Head of caudate nucleus (tissue), 42 donors: Measurements from ENCODE around the gene YEATS2.
"Not testable (repeated sequence)": the region's sequence is repeated elsewhere in the genome, so short reads cannot be mapped to it uniquely, and the experiment has no call there.

ENCODE experiments used
- DNase-seq, 42 donors: peaks; one replicate each; pipeline versions ENCODE4 v3.0.0 to v3.0.0-alpha.2; 2020 to 2021; ENCODE audit warnings: mixed read lengths in 7 of 42
- intact Hi-C: fragments of 100-400 bp; cut with DNase I; formaldehyde crosslinking; loops from one replicate; pipeline ENCODE4 v1.15.0; 2022

The YEATS2 gene

GRCh38 chr3:183703892-183704291, 6.3 kb downstream of the YEATS2 start:
- DNase-seq, intact Hi-C loops: not testable (repeated sequence)

GRCh38 chr3:183710231-183710630, 12.6 kb downstream of the YEATS2 start:
- no peak for DNase-seq
- intact Hi-C loops, result no loop called here

- DNase-seq, result peak in 1 of 42 donors; percentile 30
- intact Hi-C loops, result no loop called here
Measured at GRCh38 chr3:183711516-183711915, 13.9 kb downstream of the YEATS2 start.

GRCh38 chr3:183714622-183715021, 17.0 kb downstream of the YEATS2 start:
- no peak for DNase-seq
- intact Hi-C loops, result no loop called here

GRCh38 chr3:183718012-183718411, 20.4 kb downstream of the YEATS2 start:
- intact Hi-C loops, result no loop called here

GRCh38 chr3:183725387-183725786, 27.8 kb downstream of the YEATS2 start:
- DNase-seq, result peak in 12 of 42 donors; percentile 4 to 52 (median 22)
- intact Hi-C loops, result no loop called here

More at GRCh38 chr3:183718012-183718411, 20.4 kb downstream of the YEATS2 start:
- DNase-seq, result no peak

- DNase-seq, result no peak
- intact Hi-C loops, result no loop called here
Measured at GRCh38 chr3:183728204-183728603, 30.6 kb downstream of the YEATS2 start.

- DNase-seq, result no peak
- intact Hi-C loops, result no loop called here
Measured at GRCh38 chr3:183730361-183730760, 32.8 kb downstream of the YEATS2 start.

GRCh38 chr3:183731611-183732010, 34.0 kb downstream of the YEATS2 start:
- intact Hi-C loops, result no loop called here
- DNase-seq, result no peak

- peak in 10 of 42 donors; percentile 7 to 57 (median 23) for DNase-seq
- intact Hi-C loops, result no loop called here
Measured at GRCh38 chr3:183733553-183733952, 36.0 kb downstream of the YEATS2 start.

GRCh38 chr3:183734750-183735494, 37.3 kb downstream of the YEATS2 start:
- intact Hi-C loops, result no loop called here
- DNase-seq, result no peak

- intact Hi-C loops, result no loop called here
- DNase-seq, result no peak
Measured at GRCh38 chr3:183737116-183737515, 39.5 kb downstream of the YEATS2 start.

- intact Hi-C loops, DNase-seq: not testable (repeated sequence)
Measured at GRCh38 chr3:183740154-183740553, 42.6 kb downstream of the YEATS2 start.

GRCh38 chr3:183743231-183743630, 45.6 kb downstream of the YEATS2 start:
- intact Hi-C loops, result no loop called here
- no peak for DNase-seq

GRCh38 chr3:183745300-183746098, 47.9 kb downstream of the YEATS2 start:
- intact Hi-C loops, result no loop called here
- DNase-seq, result no peak

- intact Hi-C loops, result no loop called here
- peak in 21 of 42 donors; percentile 9 to 69 (median 40) for DNase-seq
Measured at GRCh38 chr3:183754052-183754451, 56.5 kb downstream of the YEATS2 start.

GRCh38 chr3:183762304-183762703, 64.7 kb downstream of the YEATS2 start:
- no peak for DNase-seq
- intact Hi-C loops, result no loop called here

- no peak for DNase-seq
Measured at GRCh38 chr3:183764847-183765731, 67.5 kb downstream of the YEATS2 start.

GRCh38 chr3:183766107-183766506, 68.5 kb downstream of the YEATS2 start:
- intact Hi-C loops, result loop anchor here (5.0 kb wide), 2 partner anchors 116 to 264 kb away; partner anchors contain the start of gene PARL
- no peak for DNase-seq

More at GRCh38 chr3:183764847-183765731, 67.5 kb downstream of the YEATS2 start:
- intact Hi-C loops, result loop anchor here (5.0 kb wide), 2 partner anchors 117 to 263 kb away; partner anchors contain the start of gene PARL
